Measurements from ENCODE around the gene ASCL3.

Gene ASCL3

DNA sequence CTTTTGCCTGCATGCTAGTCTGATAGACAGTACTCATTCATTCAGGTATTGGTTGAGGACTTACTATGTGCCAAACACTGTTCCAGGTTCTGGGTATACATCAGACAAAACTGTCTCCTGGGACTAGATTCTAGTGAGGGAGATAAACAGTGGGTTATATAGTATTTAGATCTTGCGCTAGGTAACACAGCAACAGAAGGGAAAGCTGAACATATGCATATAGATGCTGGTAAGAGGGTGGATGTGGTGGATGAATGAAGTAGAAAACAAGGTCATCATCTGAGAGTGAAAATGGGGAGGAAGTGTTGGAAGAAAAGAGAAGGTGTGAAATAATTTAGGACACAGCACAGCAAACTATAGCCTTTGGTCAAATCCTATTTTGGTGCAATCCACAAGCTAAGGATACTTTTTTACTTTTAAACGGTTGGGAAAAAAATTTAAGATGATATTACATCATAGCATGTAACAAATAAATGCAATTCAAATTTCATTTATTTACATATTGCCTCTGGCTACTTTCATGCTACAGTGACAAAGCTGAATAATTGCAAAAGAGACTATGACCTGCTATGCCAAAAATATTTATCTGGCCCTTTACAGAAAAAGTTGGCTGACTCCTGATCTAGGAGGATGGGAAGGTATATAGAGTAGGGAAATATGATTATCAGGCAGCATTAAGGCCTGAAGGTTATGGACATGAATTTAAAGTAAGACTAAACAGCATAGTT, 28.5 kb upstream of the ASCL3 start:
- H3K9ac ChIP-seq (ENCODE audit: low read length) = no peak overlapping the region
- H3K27ac ChIP-seq (ENCODE audit: low read length) = no peak overlapping the region
- H3K27me3 ChIP-seq (replicated peaks; ENCODE audit: insufficient read depth, low read length) = no peaks in the 10 kb centered on the region
- no peaks in the 10 kb centered on the region for H3F3A ChIP-seq (ENCODE audit: insufficient read depth, low read length)
- H3K4me2 ChIP-seq (ENCODE audit: low read depth, low read length) = no peak overlapping the region
- no peak for TF ChIP-seq EZH2 (optimal IDR thresholded peaks at IDR 0.05; ENCODE audit: low read depth, low read length)
- TF ChIP-seq EZH2phosphoT487 (IDR thresholded peaks at IDR 0.05; ENCODE audit: low read length) = no peak
- no peak for TF ChIP-seq CTCF (IDR thresholded peaks at IDR 0.05; ENCODE audit: low read length)
- peaks cover 4% of the 10 kb centered on the region; the same call in 1 of the 2 replicates for H3K4me1 ChIP-seq (ENCODE audit: low read length)
- H3K9me3 ChIP-seq (replicated peaks; ENCODE audit: insufficient read depth, low read length) = no peaks in the 10 kb centered on the region
- H3K4me3 ChIP-seq (ENCODE audit: low read length) = no peak overlapping the region
- DNase-seq = no peak
- no peaks in the 10 kb centered on the region for H3K79me2 ChIP-seq (ENCODE audit: low read length)
- no peaks in the 10 kb centered on the region for H3K36me3 ChIP-seq (replicated peaks; ENCODE audit: insufficient read depth, low read length)
- H2AFZ ChIP-seq (ENCODE audit: low read length) = no peak overlapping the region
- H4K20me1 ChIP-seq (ENCODE audit: insufficient read depth, low read length) = no peaks in the 10 kb centered on the region
- H3K9me2 ChIP-seq (replicated peaks; ENCODE audit: insufficient read depth, low read length) = no peaks in the 10 kb centered on the region

GRCh38 chr11:8967184-8967583, 24.4 kb upstream of the ASCL3 start:
- Histone ChIP-seq H3F3A (ENCODE audit: insufficient read depth, low read length) (peaks cover 5% of the 10 kb centered on the region; the same call in 1 of the 2 replicates), H4K20me1 (ENCODE audit: insufficient read depth, low read length) (no peaks in the 10 kb centered on the region), H3K4me3 (ENCODE audit: low read length) (no peak overlapping the region), H3K9me2 (replicated peaks; ENCODE audit: insufficient read depth, low read length) (no peaks in the 10 kb centered on the region), H3K36me3 (replicated peaks; ENCODE audit: insufficient read depth, low read length) (no peaks in the 10 kb centered on the region), H3K27ac (ENCODE audit: low read length) (no peak overlapping the region), H3K9me3 (replicated peaks; ENCODE audit: insufficient read depth, low read length) (no peaks in the 10 kb centered on the region), H3K4me2 (ENCODE audit: low read depth, low read length) (no peak overlapping the region), H3K4me1 (ENCODE audit: low read length) (peaks cover 13% of the 10 kb centered on the region), H2AFZ (ENCODE audit: low read length) (no peak overlapping the region), H3K79me2 (ENCODE audit: low read length) (peaks cover 18% of the 10 kb centered on the region), H3K27me3 (replicated peaks; ENCODE audit: insufficient read depth, low read length) (no peaks in the 10 kb centered on the region), H3K9ac (ENCODE audit: low read length) (no peak overlapping the region)
- no peak for DNase-seq
- TF ChIP-seq CTCF (IDR thresholded peaks at IDR 0.05; ENCODE audit: low read length) (no peak), EZH2phosphoT487 (IDR thresholded peaks at IDR 0.05; ENCODE audit: low read length) (no peak), EZH2 (optimal IDR thresholded peaks at IDR 0.05; ENCODE audit: low read depth, low read length) (no peak)

DNA sequence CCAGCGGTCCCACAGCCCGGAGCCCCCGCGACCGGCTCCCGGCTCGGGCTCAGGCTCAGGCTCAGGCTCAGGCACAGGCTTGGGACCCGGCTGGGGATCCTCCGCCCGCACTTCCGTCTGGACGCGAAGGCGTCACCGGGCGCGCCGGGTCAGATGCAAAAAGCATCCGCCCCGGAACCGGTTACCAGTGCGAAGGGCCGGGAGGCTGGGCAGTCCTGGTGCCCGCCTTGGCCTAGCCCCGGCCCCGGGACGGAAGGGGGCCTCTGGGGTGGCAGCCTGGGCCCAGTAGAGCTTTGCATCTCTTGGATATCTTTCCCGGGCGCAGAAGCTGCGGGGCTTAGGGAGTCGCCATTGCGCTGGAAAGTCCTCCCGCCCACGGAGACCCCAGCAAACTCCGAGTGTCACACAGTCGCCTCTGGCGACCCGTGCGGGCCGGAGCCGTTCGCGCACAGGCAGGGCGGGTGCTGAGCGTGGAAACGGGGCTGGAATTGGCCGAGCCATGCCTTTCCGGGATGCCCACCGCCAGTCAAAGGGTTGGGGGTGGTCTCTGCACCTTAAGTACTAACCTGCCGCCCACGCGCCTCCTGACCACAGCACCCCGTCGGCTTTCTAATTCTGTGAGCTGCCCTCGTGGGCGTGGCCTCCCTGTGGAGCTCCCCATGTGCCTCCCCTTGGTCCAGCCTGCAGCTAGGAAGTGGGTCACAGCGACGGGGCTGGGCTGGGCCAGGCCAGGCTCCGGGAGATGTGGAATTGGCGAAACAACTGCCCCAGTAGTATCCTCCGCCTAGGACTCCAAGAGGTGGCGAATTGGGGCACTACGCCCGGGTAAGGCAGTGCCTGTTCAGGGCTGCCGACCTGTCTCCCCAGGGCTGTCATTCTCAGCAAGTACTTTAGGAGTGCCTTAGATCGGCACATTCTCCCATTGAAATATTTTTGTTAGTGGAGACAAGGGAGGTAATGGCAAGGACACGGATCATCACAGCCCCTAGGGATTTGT, 21.8 kb upstream of the ASCL3 start, which contains the start of gene TMEM9B:
TMEM9B (minus strand) TSS at position 119 of the 997 bp plus-strand sequence. CDS start 129 bp downstream, outside the sequence.
- Histone ChIP-seq H3K27ac (ENCODE audit: low read length) (peak within 1 kb of the TSS; percentile 87), H3K9me2 (replicated peaks; ENCODE audit: insufficient read depth, low read length) (no peaks in the 10 kb centered on the region), H3K27me3 (replicated peaks; ENCODE audit: insufficient read depth, low read length) (no peaks in the 10 kb centered on the region), H3K9me3 (replicated peaks; ENCODE audit: insufficient read depth, low read length) (no peaks in the 10 kb centered on the region), H3K4me3 (ENCODE audit: low read length) (peak within 1 kb of the TSS; percentile 89), H3K79me2 (ENCODE audit: low read length) (peaks cover 37% of the 10 kb centered on the region), H3K4me2 (ENCODE audit: low read depth, low read length) (peak within 1 kb of the TSS; percentile 90), H3F3A (ENCODE audit: insufficient read depth, low read length) (peaks cover 5% of the 10 kb centered on the region; the same call in 1 of the 2 replicates), H3K36me3 (replicated peaks; ENCODE audit: insufficient read depth, low read length) (no peaks in the 10 kb centered on the region), H2AFZ (ENCODE audit: low read length) (peak within 1 kb of the TSS; percentile 98), H4K20me1 (ENCODE audit: insufficient read depth, low read length) (no peaks in the 10 kb centered on the region), H3K9ac (ENCODE audit: low read length) (peak within 1 kb of the TSS; percentile 94), H3K4me1 (ENCODE audit: low read length) (peaks cover 13% of the 10 kb centered on the region)
- peak; percentile 94 for DNase-seq
- no peak for TF ChIP-seq EZH2 (optimal IDR thresholded peaks at IDR 0.05; ENCODE audit: low read depth, low read length)
- TF ChIP-seq EZH2phosphoT487 (IDR thresholded peaks at IDR 0.05; ENCODE audit: low read length) = no peak
- no peak for TF ChIP-seq CTCF (IDR thresholded peaks at IDR 0.05; ENCODE audit: low read length)

Data from MM.1S (cell line).